ENCODE results near the gene TRAF2. TPM values are rescaled to one million over a fixed set of nuclear protein-coding genes. Genes with fewer than 3 reads are reported as not detected.

The TRAF2 gene
- total and polyA plus RNA-seq, 2 of the 8 experiments (the other 6 are each of a cell fraction or from before 2014, with no cell fraction given), result 26.9 to 50.2 TPM

DNA sequence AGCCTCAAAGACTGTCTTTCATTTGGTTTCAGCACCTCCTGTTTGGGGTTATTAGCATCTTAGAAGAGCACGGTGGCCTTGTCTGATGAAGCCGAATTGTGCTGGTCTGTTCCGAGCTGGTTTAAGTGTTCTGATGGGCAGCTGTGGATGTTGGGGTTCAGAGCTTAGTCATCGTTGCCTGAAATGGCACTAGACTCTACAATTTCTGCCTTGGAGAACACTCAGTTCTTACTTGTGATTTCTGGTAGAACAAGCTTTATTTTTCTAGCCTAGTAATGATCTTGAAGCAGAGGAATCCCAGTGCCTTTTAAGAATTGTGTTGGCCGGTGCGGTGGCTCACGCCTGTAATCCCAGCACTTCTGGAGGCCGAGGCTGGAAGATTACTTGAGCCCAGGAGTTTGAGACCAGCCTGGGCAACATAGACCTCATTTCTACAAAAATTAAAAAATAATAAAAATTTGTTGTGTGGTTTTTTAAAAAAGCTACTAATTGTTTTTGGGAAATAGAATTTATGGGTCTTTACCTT, 50.4 kb downstream of the TRAF2 start:
- Histone ChIP-seq H3K14ac (ENCODE audit: insufficient read length) (no peak overlapping the region), H2AFZ (ENCODE audit: low read length) (no peak overlapping the region), H2BK15ac (ENCODE audit: low read length) (no peak overlapping the region), H3K4ac (replicated peaks; ENCODE audit: insufficient read length, low read depth, low read length) (no peak overlapping the region), H2BK20ac (ENCODE audit: low read length) (no peak overlapping the region), H3K4me3 (ENCODE audit: extremely low read depth in 1 of 4, insufficient read depth in 2 of 4, low read depth in 3 of 4, low read length in 4 of 4) (no peak overlapping the region), H3K27me3 (replicated peaks in 1 of 4; ENCODE audit: control insufficient read depth in 3 of 4, extremely low read depth in 1 of 4, insufficient read depth in 3 of 4, low read length in 3 of 4) (no peaks in the 10 kb centered on the region), H3K23ac (ENCODE audit: insufficient read length) (no peak overlapping the region), H3K18ac (ENCODE audit: extremely low read depth, low read length) (no peak overlapping the region), H3K56ac (replicated peaks; ENCODE audit: insufficient read length, low read depth, low read length) (no peak overlapping the region), H4K5ac (ENCODE audit: insufficient read length, low read depth, low read length) (no peak overlapping the region), H3K36me3 (ENCODE audit: control insufficient read depth in 2 of 4, insufficient read depth in 4 of 4, low read length in 3 of 4) (peaks cover 10 to 21% (median 11%) of the 10 kb centered on the region in 4 experiments; a peak in 7 of 8 replicates), H2BK5ac (ENCODE audit: low read depth, low read length) (no peak overlapping the region), H2AK5ac (ENCODE audit: low read depth, low read length) (no peak overlapping the region), H3K9me3 (ENCODE audit: insufficient read depth in 2 of 2, low read depth in 1 of 2, low read length in 1 of 2) (no peaks in the 10 kb centered on the region; a peak in 1 of 4 replicates), H4K91ac (replicated peaks; ENCODE audit: insufficient read length, low read length) (no peak overlapping the region), H4K8ac (ENCODE audit: extremely low read depth, insufficient read depth, low read length) (no peak overlapping the region), H3K4me2 (ENCODE audit: insufficient read depth in 1 of 2, low read depth in 2 of 2, low read length in 2 of 2) (no peak overlapping the region), H3K9ac (replicated peaks in 1 of 4; ENCODE audit: extremely low read depth in 1 of 4, low read depth in 3 of 4, low read length in 3 of 4) (no peak overlapping the region), H4K20me1 (replicated peaks in 1 of 2; ENCODE audit: control insufficient read depth in 1 of 2, insufficient read depth in 2 of 2, low read length in 2 of 2) (peaks cover 2 to 22% of the 10 kb centered on the region in 2 experiments), H3K79me1 (ENCODE audit: low read depth, low read length) (no peaks in the 10 kb centered on the region; the same call in none of the 2 replicates), H3K4me1 (replicated peaks in 1 of 4; ENCODE audit: control insufficient read depth in 3 of 4, insufficient read depth in 4 of 4, low read length in 3 of 4) (peaks cover 0 to 6% (median 0%) of the 10 kb centered on the region in 4 experiments; a peak in 2 of 7 replicates), H3K23me2 (ENCODE audit: low read depth, low read length) (no peaks in the 10 kb centered on the region), H2BK120ac (replicated peaks; ENCODE audit: low read depth, low read length) (no peak overlapping the region), H2BK12ac (ENCODE audit: low read depth, low read length) (no peak overlapping the region), H3K79me2 (ENCODE audit: control insufficient read depth in 1 of 2, insufficient read depth in 2 of 2, low read length in 2 of 2) (no peaks in the 10 kb centered on the region; a peak in 1 of 4 replicates), H3K27ac (ENCODE audit: low read depth, low read length) (no peak overlapping the region)
- 95% methylated on average over 8 of the region's 8 CpGs; no CpG with 5 or more reads in 1 of the 2 experiments for WGBS, 2 experiments (ENCODE audit: extremely low coverage in 1 of 2, insufficient coverage in 1 of 2, insufficient read length in 1 of 2, insufficient replicate concordance in 2 of 2, low coverage in 1 of 2, low lambda C conversion rate in 2 of 2, missing lambda C conversion rate in 1 of 2)
- CTCF ChIA-PET (ENCODE audit: partially characterized antibody), result interaction anchor here (0.6 to 2.2 kb wide), 7 partner anchors 10 to 957 kb away, joined by 3 to 6 read pairs (median 4); no protein-coding TSS in a partner anchor
- POLR2A ChIA-PET (ENCODE audit: partially characterized antibody), result interaction anchor here (1.2 to 2.1 kb wide), 2 partner anchors 29 to 48 kb away, joined by 3 to 4 read pairs; no protein-coding TSS in a partner anchor
- no peak for FAIRE-seq
- DNase-seq (ENCODE audit: low read depth in 1 of 2, low spot score in 2 of 2), result no peak
- TF ChIP-seq, protein P1, sequence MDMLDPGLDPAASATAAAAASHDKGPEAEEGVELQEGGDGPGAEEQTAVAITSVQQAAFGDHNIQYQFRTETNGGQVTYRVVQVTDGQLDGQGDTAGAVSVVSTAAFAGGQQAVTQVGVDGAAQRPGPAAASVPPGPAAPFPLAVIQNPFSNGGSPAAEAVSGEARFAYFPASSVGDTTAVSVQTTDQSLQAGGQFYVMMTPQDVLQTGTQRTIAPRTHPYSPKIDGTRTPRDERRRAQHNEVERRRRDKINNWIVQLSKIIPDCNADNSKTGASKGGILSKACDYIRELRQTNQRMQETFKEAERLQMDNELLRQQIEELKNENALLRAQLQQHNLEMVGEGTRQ (IDR thresholded peaks at IDR 0.05; ENCODE audit: low read length), result no peak
- TF ChIP-seq HDAC2 (IDR thresholded peaks at IDR 0.05; ENCODE audit: borderline replicate concordance in 1 of 2, low read depth in 2 of 2, low read length in 2 of 2) (no peak), CBX5 (IDR thresholded peaks at IDR 0.05; ENCODE audit: low read depth, low read length) (no peak), SP4 (IDR thresholded peaks at IDR 0.05; ENCODE audit: low read length) (no peak), HDAC6 (IDR thresholded peaks at IDR 0.05; ENCODE audit: low read depth, low read length) (no peak), TEAD4 (IDR thresholded peaks at IDR 0.05; ENCODE audit: low read depth, low read length) (no peak), SIN3A (conservative IDR thresholded peaks at IDR 0.05 in 1 of 2, IDR thresholded peaks at IDR 0.05 in 1 of 2; ENCODE audit: low read depth in 1 of 2, low read length in 2 of 2) (no peak), SIRT6 (IDR thresholded peaks at IDR 0.05; ENCODE audit: low read length) (no peak), NANOG (IDR thresholded peaks at IDR 0.05; ENCODE audit: insufficient read depth, low read depth, low read length, poor library complexity, severe bottlenecking) (no peak), TAF1 (IDR thresholded peaks at IDR 0.05; ENCODE audit: low read depth, low read length) (no peak), BRCA1 (IDR thresholded peaks at IDR 0.05; ENCODE audit: low read depth, low read length) (no peak)
- TF ChIP-seq, protein P2, sequence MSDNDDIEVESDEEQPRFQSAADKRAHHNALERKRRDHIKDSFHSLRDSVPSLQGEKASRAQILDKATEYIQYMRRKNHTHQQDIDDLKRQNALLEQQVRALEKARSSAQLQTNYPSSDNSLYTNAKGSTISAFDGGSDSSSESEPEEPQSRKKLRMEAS (IDR thresholded peaks at IDR 0.05), result no peak

Measured in H1 (cell line).